Activated naive CD8-positive, alpha-beta T cell treated with anti-CD3 and anti-CD28 coated beads, Interleukin-2, amount 10 ng/mL, durations not matched to agents 7 days and 5 days (primary cell): Measurements from ENCODE around the gene VCAN. TPM values are rescaled to one million over a fixed set of nuclear protein-coding genes. Genes with fewer than 3 reads are reported as not detected.

Experiments used
- ATAC-seq: fragments of 150-1000 bp; cut with Tn5 transposase; one replicate; pipeline ENCODE4 v1.10.0; 2021; ENCODE audit warnings: low read depth, moderate library complexity
- POLR2A ChIA-PET: fragments of 350-600 bp; sonication (Branson Sonifier 250); formaldehyde crosslinking; loops from one replicate; lab custom pipeline; 2021; ENCODE audit warnings: antibody characterized with exemption; lab: Charles Lee
- DNase-seq: peaks from one replicate; pipeline ENCODE4 v3.0.0; 2021
- H3K27ac Mint-ChIP-seq: one replicate; pipeline ENCODE4 v1.8.0; 2022; ENCODE audit warnings: mild to moderate bottlenecking, mixed read lengths
- H3K27me3 Mint-ChIP-seq: one replicate; pipeline ENCODE4 v1.8.0; 2022; ENCODE audit warnings: mild to moderate bottlenecking, moderate library complexity, mixed read lengths
- H3K36me3 Mint-ChIP-seq: one replicate; pipeline ENCODE4 v1.8.0; 2021; ENCODE audit warnings: mild to moderate bottlenecking, mixed read lengths
- H3K4me1 Mint-ChIP-seq: one replicate; pipeline ENCODE4 v1.8.0; 2021; ENCODE audit warnings: mixed read lengths
- H3K4me3 Mint-ChIP-seq: one replicate; pipeline ENCODE4 v1.8.0; 2022; ENCODE audit warnings: mild to moderate bottlenecking, moderate library complexity, mixed read lengths
- H3K9me3 Mint-ChIP-seq: one replicate; pipeline ENCODE4 v1.8.0; 2021; ENCODE audit warnings: mixed read lengths
- total RNA-seq, 2 experiments: library from RNA; stranded (reverse); gene quantifications; one replicate each; pipeline ENCODE4 v1.2.3, GENCODE V29; 2021

Gene VCAN
- total RNA-seq, 2 experiments from 2014 or later = 0.09 to 0.44 TPM

- POLR2A ChIA-PET = no interaction called here
- Mint-ChIP-seq H3K9me3 (peaks cover 1% of the 10 kb centered on the region), H3K27me3 (peaks cover 5% of the 10 kb centered on the region), H3K27ac (no peak overlapping the region), H3K4me1 (peaks cover 6% of the 10 kb centered on the region), H3K36me3 (no peaks in the 10 kb centered on the region), H3K4me3 (no peak overlapping the region)
- ATAC-seq (no peak), DNase-seq (no peak)
These were observed 68.6 kb downstream of the VCAN start for GRCh38 chr5:83540105-83540504.

- H3K9me3 Mint-ChIP-seq = peaks cover 1% of the 10 kb centered on the region
- no peak overlapping the region for H3K4me3 Mint-ChIP-seq
- DNase-seq (no peak), ATAC-seq (no peak)
- peaks cover 6% of the 10 kb centered on the region for H3K4me1 Mint-ChIP-seq
- H3K27ac Mint-ChIP-seq = no peak overlapping the region
- H3K36me3 Mint-ChIP-seq = no peaks in the 10 kb centered on the region
- POLR2A ChIA-PET = no interaction called here
- H3K27me3 Mint-ChIP-seq = peaks cover 3% of the 10 kb centered on the region
These were observed 69.2 kb downstream of the VCAN start for GRCh38 chr5:83540783-83541182.

GRCh38 chr5:83542839-83543238 is 71.3 kb downstream of the VCAN start:
- Mint-ChIP-seq H3K4me1 (peaks cover 6% of the 10 kb centered on the region), H3K9me3 (peaks cover 1% of the 10 kb centered on the region), H3K36me3 (no peaks in the 10 kb centered on the region), H3K27me3 (peaks cover 2% of the 10 kb centered on the region), H3K4me3 (no peak overlapping the region), H3K27ac (no peak overlapping the region)
- POLR2A ChIA-PET = no interaction called here
- ATAC-seq (no peak), DNase-seq (no peak)

- no peak overlapping the region for H3K27ac Mint-ChIP-seq
- no peak overlapping the region for H3K4me3 Mint-ChIP-seq
- DNase-seq (no peak), ATAC-seq (no peak)
- POLR2A ChIA-PET = no interaction called here
- H3K4me1 Mint-ChIP-seq = peaks cover 6% of the 10 kb centered on the region
- H3K36me3 Mint-ChIP-seq = no peaks in the 10 kb centered on the region
- H3K9me3 Mint-ChIP-seq = peaks cover 1% of the 10 kb centered on the region
- H3K27me3 Mint-ChIP-seq = peaks cover 5% of the 10 kb centered on the region
These were observed 72.4 kb downstream of the VCAN start for GRCh38 chr5:83543898-83544297.

- Mint-ChIP-seq H3K4me1 (no peaks in the 10 kb centered on the region), H3K27me3 (peaks cover 8% of the 10 kb centered on the region), H3K4me3 (no peak overlapping the region), H3K9me3 (no peaks in the 10 kb centered on the region), H3K27ac (no peak overlapping the region), H3K36me3 (no peaks in the 10 kb centered on the region)
- no peak for ATAC-seq
- DNase-seq = no peak
- POLR2A ChIA-PET = no interaction called here
These were observed 75.6 kb downstream of the VCAN start for GRCh38 chr5:83547161-83547560.

GRCh38 chr5:83547889-83548288 is 76.3 kb downstream of the VCAN start:
- no peaks in the 10 kb centered on the region for H3K36me3 Mint-ChIP-seq
- no peaks in the 10 kb centered on the region for H3K9me3 Mint-ChIP-seq
- DNase-seq (no peak), ATAC-seq (no peak)
- POLR2A ChIA-PET = no interaction called here
- peaks cover 9% of the 10 kb centered on the region for H3K27me3 Mint-ChIP-seq
- no peak overlapping the region for H3K27ac Mint-ChIP-seq
- H3K4me3 Mint-ChIP-seq = no peak overlapping the region
- H3K4me1 Mint-ChIP-seq = no peaks in the 10 kb centered on the region

- Mint-ChIP-seq H3K27me3 (peaks cover 9% of the 10 kb centered on the region), H3K36me3 (no peaks in the 10 kb centered on the region), H3K9me3 (no peaks in the 10 kb centered on the region), H3K4me3 (no peak overlapping the region), H3K4me1 (no peaks in the 10 kb centered on the region), H3K27ac (no peak overlapping the region)
- ATAC-seq (no peak), DNase-seq (no peak)
- POLR2A ChIA-PET = no interaction called here
These were observed 77.0 kb downstream of the VCAN start for GRCh38 chr5:83548581-83548980.

GRCh38 chr5:83549076-83549475 is 77.5 kb downstream of the VCAN start:
- POLR2A ChIA-PET = no interaction called here
- Mint-ChIP-seq H3K36me3 (no peaks in the 10 kb centered on the region), H3K4me3 (no peak overlapping the region), H3K4me1 (no peaks in the 10 kb centered on the region), H3K27me3 (peaks cover 9% of the 10 kb centered on the region), H3K9me3 (no peaks in the 10 kb centered on the region), H3K27ac (no peak overlapping the region)
- ATAC-seq (no peak), DNase-seq (no peak)

- Mint-ChIP-seq H3K9me3 (no peaks in the 10 kb centered on the region), H3K4me3 (no peak overlapping the region), H3K36me3 (no peaks in the 10 kb centered on the region), H3K27ac (no peak overlapping the region), H3K4me1 (no peaks in the 10 kb centered on the region), H3K27me3 (peaks cover 9% of the 10 kb centered on the region)
- POLR2A ChIA-PET = no interaction called here
- DNase-seq = no peak
- no peak for ATAC-seq
These were observed 78.1 kb downstream of the VCAN start for GRCh38 chr5:83549674-83550073.

GRCh38 chr5:83551821-83552220 is 80.3 kb downstream of the VCAN start:
- no peak for DNase-seq
- no peaks in the 10 kb centered on the region for H3K9me3 Mint-ChIP-seq
- no peak overlapping the region for H3K4me3 Mint-ChIP-seq
- H3K4me1 Mint-ChIP-seq = no peaks in the 10 kb centered on the region
- peaks cover 9% of the 10 kb centered on the region for H3K27me3 Mint-ChIP-seq
- POLR2A ChIA-PET = no interaction called here
- H3K36me3 Mint-ChIP-seq = no peaks in the 10 kb centered on the region
- H3K27ac Mint-ChIP-seq = no peak overlapping the region
- no peak for ATAC-seq

- POLR2A ChIA-PET = no interaction called here
- H3K27me3 Mint-ChIP-seq = peaks cover 9% of the 10 kb centered on the region
- H3K36me3 Mint-ChIP-seq = no peaks in the 10 kb centered on the region
- no peak overlapping the region for H3K27ac Mint-ChIP-seq
- DNase-seq (no peak), ATAC-seq (no peak)
- no peak overlapping the region for H3K4me3 Mint-ChIP-seq
- H3K4me1 Mint-ChIP-seq = no peaks in the 10 kb centered on the region
- no peaks in the 10 kb centered on the region for H3K9me3 Mint-ChIP-seq
These were observed 80.7 kb downstream of the VCAN start for GRCh38 chr5:83552275-83552674.

GRCh38 chr5:83553000-83553486 is 81.5 kb downstream of the VCAN start:
- ATAC-seq = no peak
- no peak overlapping the region for H3K4me3 Mint-ChIP-seq
- H3K27ac Mint-ChIP-seq = no peak overlapping the region
- H3K36me3 Mint-ChIP-seq = no peaks in the 10 kb centered on the region
- POLR2A ChIA-PET = no interaction called here
- no peak for DNase-seq
- H3K4me1 Mint-ChIP-seq = no peaks in the 10 kb centered on the region
- peaks cover 9% of the 10 kb centered on the region for H3K27me3 Mint-ChIP-seq
- H3K9me3 Mint-ChIP-seq = no peaks in the 10 kb centered on the region

- DNase-seq (no peak), ATAC-seq (no peak)
- Mint-ChIP-seq H3K9me3 (no peaks in the 10 kb centered on the region), H3K4me1 (no peaks in the 10 kb centered on the region), H3K36me3 (no peaks in the 10 kb centered on the region), H3K27ac (no peak overlapping the region), H3K4me3 (no peak overlapping the region), H3K27me3 (peaks cover 5% of the 10 kb centered on the region)
- POLR2A ChIA-PET = no interaction called here
These were observed 82.6 kb downstream of the VCAN start for GRCh38 chr5:83554133-83554532.

- Mint-ChIP-seq H3K36me3 (no peaks in the 10 kb centered on the region), H3K27me3 (peaks cover 8% of the 10 kb centered on the region), H3K4me1 (no peaks in the 10 kb centered on the region), H3K9me3 (no peaks in the 10 kb centered on the region), H3K27ac (no peak overlapping the region), H3K4me3 (no peak overlapping the region)
- POLR2A ChIA-PET = no interaction called here
- DNase-seq = no peak
- no peak for ATAC-seq
These were observed 83.1 kb downstream of the VCAN start for GRCh38 chr5:83554686-83555085.

GRCh38 chr5:83555263-83555662 is 83.7 kb downstream of the VCAN start:
- DNase-seq (no peak), ATAC-seq (no peak)
- Mint-ChIP-seq H3K27me3 (peaks cover 8% of the 10 kb centered on the region), H3K4me1 (no peaks in the 10 kb centered on the region), H3K36me3 (no peaks in the 10 kb centered on the region), H3K27ac (no peak overlapping the region), H3K4me3 (no peak overlapping the region), H3K9me3 (no peaks in the 10 kb centered on the region)
- POLR2A ChIA-PET = no interaction called here
